Mammary epithelial cell (primary cell): ENCODE results near the gene JPT2.

Source experiments
- EZH2 ChIP-seq: IDR thresholded peaks from 2 replicates; pipeline ENCODE4 v1.6.1; 2012; ENCODE audit warnings: low read length, inconsistent platforms, borderline replicate concordance
- TF ChIP-seq, protein P1 (sequence below), 2 donors: IDR thresholded peaks in 1 of 2; conservative IDR thresholded peaks in 1 of 2; 2 replicates each; pipeline ENCODE4 v1.5.1; 2011 to 2012; ENCODE audit warnings: inconsistent platforms in 2 of 2, low read length in 2 of 2, mild to moderate bottlenecking in 2 of 2, control low read depth in 1 of 2, low read depth in 1 of 2; ENCODE audit not compliant: insufficient read depth in 1 of 2; ENCODE audit errors: extremely low read depth in 1 of 2

DNA sequence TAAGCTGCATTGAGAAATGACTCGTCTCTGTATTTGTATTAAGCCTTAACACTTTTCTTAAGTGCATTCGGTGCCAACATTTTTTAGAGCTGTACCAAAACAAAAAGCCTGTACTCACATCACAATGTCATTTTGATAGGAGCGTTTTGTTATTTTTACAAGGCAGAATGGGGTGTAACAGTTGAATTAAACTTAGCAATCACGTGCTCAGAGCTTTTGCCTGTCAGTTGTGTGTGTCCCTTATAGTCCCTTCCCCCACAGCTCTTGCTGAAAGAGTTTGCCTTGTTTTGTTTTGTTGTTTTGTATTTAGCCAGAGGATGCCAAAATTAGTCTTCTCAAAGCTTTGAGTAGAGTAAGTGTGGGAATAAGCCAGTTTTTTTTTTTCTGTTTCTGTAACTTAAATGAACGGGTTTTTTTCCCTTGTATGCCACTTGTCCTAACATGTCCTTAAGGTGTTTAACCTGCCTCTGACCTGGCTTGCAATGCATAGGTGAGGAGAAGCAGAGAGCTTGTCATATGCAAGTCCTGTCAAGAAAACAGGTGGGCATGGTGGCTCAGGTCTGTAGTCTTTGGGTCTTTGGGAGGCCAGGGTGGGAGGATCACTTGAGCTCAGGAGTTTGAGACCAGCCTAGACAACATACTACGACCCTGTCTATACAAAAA is 23.3 kb downstream of the JPT2 start:
- no peak for TF ChIP-seq EZH2
- TF ChIP-seq, protein P1, sequence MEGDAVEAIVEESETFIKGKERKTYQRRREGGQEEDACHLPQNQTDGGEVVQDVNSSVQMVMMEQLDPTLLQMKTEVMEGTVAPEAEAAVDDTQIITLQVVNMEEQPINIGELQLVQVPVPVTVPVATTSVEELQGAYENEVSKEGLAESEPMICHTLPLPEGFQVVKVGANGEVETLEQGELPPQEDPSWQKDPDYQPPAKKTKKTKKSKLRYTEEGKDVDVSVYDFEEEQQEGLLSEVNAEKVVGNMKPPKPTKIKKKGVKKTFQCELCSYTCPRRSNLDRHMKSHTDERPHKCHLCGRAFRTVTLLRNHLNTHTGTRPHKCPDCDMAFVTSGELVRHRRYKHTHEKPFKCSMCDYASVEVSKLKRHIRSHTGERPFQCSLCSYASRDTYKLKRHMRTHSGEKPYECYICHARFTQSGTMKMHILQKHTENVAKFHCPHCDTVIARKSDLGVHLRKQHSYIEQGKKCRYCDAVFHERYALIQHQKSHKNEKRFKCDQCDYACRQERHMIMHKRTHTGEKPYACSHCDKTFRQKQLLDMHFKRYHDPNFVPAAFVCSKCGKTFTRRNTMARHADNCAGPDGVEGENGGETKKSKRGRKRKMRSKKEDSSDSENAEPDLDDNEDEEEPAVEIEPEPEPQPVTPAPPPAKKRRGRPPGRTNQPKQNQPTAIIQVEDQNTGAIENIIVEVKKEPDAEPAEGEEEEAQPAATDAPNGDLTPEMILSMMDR (conservative IDR thresholded peaks at IDR 0.05 in 1 of 2, IDR thresholded peaks at IDR 0.05 in 1 of 2; ENCODE audit: extremely low read depth in 1 of 2, insufficient read depth in 1 of 2, low read depth in 1 of 2, low read length in 2 of 2) = no peak
